GM23248 (cell line): ENCODE measurements around the gene CAMK1D.
"Not testable (repeated sequence)": the region's sequence is repeated elsewhere in the genome, so short reads cannot be mapped to it uniquely, and the experiment has no call there.

Experiments
- EZH2 ChIP-seq: fragments of 200-600 bp; sonication (generic); IDR thresholded peaks from 2 replicates; pipeline ENCODE4 v1.6.1; 2018; ENCODE audit warnings: antibody characterized with exemption, mild to moderate bottlenecking; ENCODE audit not compliant: insufficient read depth, poor library complexity, severe bottlenecking
- EZH2phosphoT487 ChIP-seq: fragments of 200-600 bp; sonication (generic); IDR thresholded peaks from 2 replicates; pipeline ENCODE4 v1.6.1; 2018; ENCODE audit warnings: antibody characterized with exemption, moderate library complexity, mild to moderate bottlenecking, low read depth; ENCODE audit not compliant: insufficient read depth

- TF ChIP-seq EZH2phosphoT487, EZH2: not testable (repeated sequence)
These were observed 196.9 kb downstream of the CAMK1D start for GRCh38 chr10:12546160-12546802.
